ENCODE data around the gene SLC26A6. TPM values are rescaled to one million over a fixed set of nuclear protein-coding genes. Genes with fewer than 3 reads are reported as not detected.
A peak's percentile ranks its signal among the peaks of the same experiment; 100 is the strongest.

The SLC26A6 gene
- total and polyA plus RNA-seq, 2 of the 13 experiments (the other 11 are each of a cell fraction or from before 2014, with no cell fraction given): 40.7 to 184 TPM

- TF ChIP-seq IRX3 (CRISPR knock-in tag; IDR thresholded peaks at IDR 0.05; ENCODE audit: borderline replicate concordance, low read depth) (no peak), CEBPG (CRISPR knock-in tag; IDR thresholded peaks at IDR 0.05) (no peak), MED8 (CRISPR knock-in tag; IDR thresholded peaks at IDR 0.05; ENCODE audit: insufficient replicate concordance) (peak; percentile 10), SMAD1 (CRISPR knock-in tag; IDR thresholded peaks at IDR 0.05; ENCODE audit: borderline replicate concordance, low read depth) (peak; percentile 19; the same call in 1 of the 2 replicates), PRMT3 (CRISPR knock-in tag; IDR thresholded peaks at IDR 0.05; ENCODE audit: borderline replicate concordance, low read depth) (0 out of 2 replicates have a peak, but pooled peaks have one; percentile 7), HDAC6 (IDR thresholded peaks at IDR 0.05; ENCODE audit: low read depth, low read length) (no peak), FOXK2 (IDR thresholded peaks at IDR 0.05) (peak; percentile 50; the same call in 1 of the 2 replicates), POLR2AphosphoS5 (IDR thresholded peaks at IDR 0.05; ENCODE audit: low read depth, low read length) (peak; percentile 44), REXO4 (CRISPR knock-in tag; IDR thresholded peaks at IDR 0.05; ENCODE audit: borderline replicate concordance) (no peak), MYNN (CRISPR knock-in tag; IDR thresholded peaks at IDR 0.05; ENCODE audit: low read depth) (no peak), ZNF121 (CRISPR knock-in tag; IDR thresholded peaks at IDR 0.05) (no peak), ZNF605 (CRISPR knock-in tag; IDR thresholded peaks at IDR 0.05) (0 out of 2 replicates have a peak, but pooled peaks have one; percentile 11), ZNF570 (CRISPR knock-in tag; IDR thresholded peaks at IDR 0.05; ENCODE audit: borderline replicate concordance) (0 out of 2 replicates have a peak, but pooled peaks have one; percentile 74), AGO2 (optimal IDR thresholded peaks at IDR 0.05; ENCODE audit: low read depth, low read length) (peak; percentile 18), KDM3A (CRISPR knock-in tag; IDR thresholded peaks at IDR 0.05; ENCODE audit: low read depth) (0 out of 2 replicates have a peak, but pooled peaks have one; percentile 8), NFE2 (CRISPR knock-in tag; IDR thresholded peaks at IDR 0.05) (no peak), SAP130 (CRISPR knock-in tag; IDR thresholded peaks at IDR 0.05; ENCODE audit: low read depth) (0 out of 2 replicates have a peak, but pooled peaks have one; percentile 18), GTF2F1 (IDR thresholded peaks at IDR 0.05; ENCODE audit: low read length) (no peak)
- TF ChIP-seq, protein P1, sequence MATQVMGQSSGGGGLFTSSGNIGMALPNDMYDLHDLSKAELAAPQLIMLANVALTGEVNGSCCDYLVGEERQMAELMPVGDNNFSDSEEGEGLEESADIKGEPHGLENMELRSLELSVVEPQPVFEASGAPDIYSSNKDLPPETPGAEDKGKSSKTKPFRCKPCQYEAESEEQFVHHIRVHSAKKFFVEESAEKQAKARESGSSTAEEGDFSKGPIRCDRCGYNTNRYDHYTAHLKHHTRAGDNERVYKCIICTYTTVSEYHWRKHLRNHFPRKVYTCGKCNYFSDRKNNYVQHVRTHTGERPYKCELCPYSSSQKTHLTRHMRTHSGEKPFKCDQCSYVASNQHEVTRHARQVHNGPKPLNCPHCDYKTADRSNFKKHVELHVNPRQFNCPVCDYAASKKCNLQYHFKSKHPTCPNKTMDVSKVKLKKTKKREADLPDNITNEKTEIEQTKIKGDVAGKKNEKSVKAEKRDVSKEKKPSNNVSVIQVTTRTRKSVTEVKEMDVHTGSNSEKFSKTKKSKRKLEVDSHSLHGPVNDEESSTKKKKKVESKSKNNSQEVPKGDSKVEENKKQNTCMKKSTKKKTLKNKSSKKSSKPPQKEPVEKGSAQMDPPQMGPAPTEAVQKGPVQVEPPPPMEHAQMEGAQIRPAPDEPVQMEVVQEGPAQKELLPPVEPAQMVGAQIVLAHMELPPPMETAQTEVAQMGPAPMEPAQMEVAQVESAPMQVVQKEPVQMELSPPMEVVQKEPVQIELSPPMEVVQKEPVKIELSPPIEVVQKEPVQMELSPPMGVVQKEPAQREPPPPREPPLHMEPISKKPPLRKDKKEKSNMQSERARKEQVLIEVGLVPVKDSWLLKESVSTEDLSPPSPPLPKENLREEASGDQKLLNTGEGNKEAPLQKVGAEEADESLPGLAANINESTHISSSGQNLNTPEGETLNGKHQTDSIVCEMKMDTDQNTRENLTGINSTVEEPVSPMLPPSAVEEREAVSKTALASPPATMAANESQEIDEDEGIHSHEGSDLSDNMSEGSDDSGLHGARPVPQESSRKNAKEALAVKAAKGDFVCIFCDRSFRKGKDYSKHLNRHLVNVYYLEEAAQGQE (IDR thresholded peaks at IDR 0.05; ENCODE audit: borderline replicate concordance in 1 of 2, low read depth in 1 of 2, low read length in 2 of 2): peak in 1 of 2 experiments; percentile 66; a peak in 2 of 4 replicates
- TF ChIP-seq, protein P2, sequence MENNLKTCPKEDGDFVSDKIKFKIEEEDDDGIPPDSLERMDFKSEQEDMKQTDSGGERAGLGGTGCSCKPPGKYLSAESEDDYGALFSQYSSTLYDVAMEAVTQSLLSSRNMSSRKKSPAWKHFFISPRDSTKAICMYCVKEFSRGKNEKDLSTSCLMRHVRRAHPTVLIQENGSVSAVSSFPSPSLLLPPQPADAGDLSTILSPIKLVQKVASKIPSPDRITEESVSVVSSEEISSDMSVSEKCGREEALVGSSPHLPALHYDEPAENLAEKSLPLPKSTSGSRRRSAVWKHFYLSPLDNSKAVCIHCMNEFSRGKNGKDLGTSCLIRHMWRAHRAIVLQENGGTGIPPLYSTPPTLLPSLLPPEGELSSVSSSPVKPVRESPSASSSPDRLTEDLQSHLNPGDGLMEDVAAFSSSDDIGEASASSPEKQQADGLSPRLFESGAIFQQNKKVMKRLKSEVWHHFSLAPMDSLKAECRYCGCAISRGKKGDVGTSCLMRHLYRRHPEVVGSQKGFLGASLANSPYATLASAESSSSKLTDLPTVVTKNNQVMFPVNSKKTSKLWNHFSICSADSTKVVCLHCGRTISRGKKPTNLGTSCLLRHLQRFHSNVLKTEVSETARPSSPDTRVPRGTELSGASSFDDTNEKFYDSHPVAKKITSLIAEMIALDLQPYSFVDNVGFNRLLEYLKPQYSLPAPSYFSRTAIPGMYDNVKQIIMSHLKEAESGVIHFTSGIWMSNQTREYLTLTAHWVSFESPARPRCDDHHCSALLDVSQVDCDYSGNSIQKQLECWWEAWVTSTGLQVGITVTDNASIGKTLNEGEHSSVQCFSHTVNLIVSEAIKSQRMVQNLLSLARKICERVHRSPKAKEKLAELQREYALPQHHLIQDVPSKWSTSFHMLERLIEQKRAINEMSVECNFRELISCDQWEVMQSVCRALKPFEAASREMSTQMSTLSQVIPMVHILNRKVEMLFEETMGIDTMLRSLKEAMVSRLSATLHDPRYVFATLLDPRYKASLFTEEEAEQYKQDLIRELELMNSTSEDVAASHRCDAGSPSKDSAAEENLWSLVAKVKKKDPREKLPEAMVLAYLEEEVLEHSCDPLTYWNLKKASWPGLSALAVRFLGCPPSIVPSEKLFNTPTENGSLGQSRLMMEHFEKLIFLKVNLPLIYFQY (CRISPR knock-in tag; IDR thresholded peaks at IDR 0.05; ENCODE audit: borderline replicate concordance): 0 out of 2 replicates have a peak, but pooled peaks have one; percentile 11
- TF ChIP-seq, protein P3, sequence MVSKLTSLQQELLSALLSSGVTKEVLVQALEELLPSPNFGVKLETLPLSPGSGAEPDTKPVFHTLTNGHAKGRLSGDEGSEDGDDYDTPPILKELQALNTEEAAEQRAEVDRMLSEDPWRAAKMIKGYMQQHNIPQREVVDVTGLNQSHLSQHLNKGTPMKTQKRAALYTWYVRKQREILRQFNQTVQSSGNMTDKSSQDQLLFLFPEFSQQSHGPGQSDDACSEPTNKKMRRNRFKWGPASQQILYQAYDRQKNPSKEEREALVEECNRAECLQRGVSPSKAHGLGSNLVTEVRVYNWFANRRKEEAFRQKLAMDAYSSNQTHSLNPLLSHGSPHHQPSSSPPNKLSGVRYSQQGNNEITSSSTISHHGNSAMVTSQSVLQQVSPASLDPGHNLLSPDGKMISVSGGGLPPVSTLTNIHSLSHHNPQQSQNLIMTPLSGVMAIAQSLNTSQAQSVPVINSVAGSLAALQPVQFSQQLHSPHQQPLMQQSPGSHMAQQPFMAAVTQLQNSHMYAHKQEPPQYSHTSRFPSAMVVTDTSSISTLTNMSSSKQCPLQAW (CRISPR knock-in tag; IDR thresholded peaks at IDR 0.05): no peak
Measured at GRCh38 chr3:48662753-48663488, 27.7 kb upstream of the SLC26A6 start, which contains the start of gene CELSR3 (continued).

Data from HepG2 (cell line).